ENCODE data around the gene OSBPL1A. TPM values are rescaled to one million over a fixed set of nuclear protein-coding genes. Genes with fewer than 3 reads are reported as not detected.

The OSBPL1A gene
- total RNA-seq, 4 donors from 2014 or later, result 16.1 to 80.0 (median 61.4) TPM

DNA sequence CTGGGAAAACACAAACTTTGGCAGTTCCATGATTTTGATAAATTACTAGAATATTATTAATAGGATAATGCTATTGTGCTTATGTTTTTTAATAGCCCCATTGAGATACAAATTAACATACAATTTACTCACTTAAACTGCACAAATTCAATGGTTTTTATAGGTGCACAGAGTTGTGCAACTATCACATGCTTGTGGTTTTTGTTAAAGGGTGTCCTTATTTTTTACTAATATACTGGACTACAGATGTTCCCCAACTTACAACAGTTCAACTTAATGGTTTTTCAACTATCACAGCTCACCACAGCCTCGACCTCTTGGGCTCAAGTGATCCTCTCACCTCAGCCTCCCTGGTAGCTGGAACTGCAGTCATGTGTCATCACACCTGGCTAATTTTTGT is 76.6 kb downstream of the OSBPL1A start:
- DNase-seq, result no peak
- no peak overlapping the region for H3K27ac ChIP-seq
- WGBS, 2 donors (ENCODE audit: low coverage in 1 of 2), result 90 to 100% methylated on average over 1 of the region's 1 CpG
- no peaks in the 10 kb centered on the region for H3K9me3 ChIP-seq
- no peak for TF ChIP-seq POLR2AphosphoS5 (IDR thresholded peaks at IDR 0.05)
- TF ChIP-seq POLR2A (IDR thresholded peaks at IDR 0.05), result no peak
- TF ChIP-seq CTCF (IDR thresholded peaks at IDR 0.05), result no peak
- TF ChIP-seq EP300 (IDR thresholded peaks at IDR 0.05; ENCODE audit: low read depth), result no peak
- intact Hi-C loops (cut with DNase I; ENCODE audit: low total_unique reads), result no loop called here
- no peaks in the 10 kb centered on the region for H3K36me3 ChIP-seq
- no peak overlapping the region for H3K4me3 ChIP-seq
- peaks cover 0 to 4% (median 0%) of the 10 kb centered on the region in 4 donors for H3K4me1 ChIP-seq
- H3K27me3 ChIP-seq, result no peaks in the 10 kb centered on the region
- in situ Hi-C loops (cut with MboI; ENCODE audit: low pct_ligation_motif_present in 1 of 4, low pct_unique_long_range_greater_than_20kb in 1 of 4, low sequenced_read_pairs in 3 of 4), result no loop called here

DNA sequence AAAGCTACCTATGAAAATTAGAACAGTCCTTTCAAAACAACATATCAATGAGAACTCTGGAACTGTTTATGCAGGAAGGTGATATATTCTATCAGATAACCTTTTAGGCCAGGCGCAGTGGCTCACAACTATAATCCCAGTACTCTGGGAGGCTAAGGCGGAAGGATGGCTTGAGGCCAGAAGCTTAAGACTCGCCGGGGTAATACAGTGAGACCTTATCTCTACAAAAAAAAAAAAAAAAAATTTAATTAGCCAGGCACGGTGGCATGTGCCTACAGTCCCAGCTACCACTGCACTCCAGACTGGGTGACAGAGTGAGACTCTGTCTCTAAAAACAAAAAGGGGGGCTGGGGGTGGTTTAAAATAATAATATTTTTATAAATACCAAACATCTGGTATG is 77.9 kb downstream of the OSBPL1A start:
- in situ Hi-C loops (cut with MboI; ENCODE audit: low pct_ligation_motif_present in 1 of 4, low pct_unique_long_range_greater_than_20kb in 1 of 4, low sequenced_read_pairs in 3 of 4) (no loop called here), intact Hi-C loops (cut with DNase I; ENCODE audit: low total_unique reads) (no loop called here)
- Histone ChIP-seq H3K27ac (no peak overlapping the region), H3K9me3 (no peaks in the 10 kb centered on the region), H3K4me3 (no peak overlapping the region), H3K36me3 (no peaks in the 10 kb centered on the region), H3K4me1 (peaks cover 0 to 4% (median 0%) of the 10 kb centered on the region in 4 donors), H3K27me3 (no peaks in the 10 kb centered on the region)
- peak; percentile 29 for DNase-seq
- no peak for TF ChIP-seq POLR2A (IDR thresholded peaks at IDR 0.05)
- TF ChIP-seq CTCF (IDR thresholded peaks at IDR 0.05), result no peak
- no peak for TF ChIP-seq EP300 (IDR thresholded peaks at IDR 0.05; ENCODE audit: low read depth)
- TF ChIP-seq POLR2AphosphoS5 (IDR thresholded peaks at IDR 0.05), result no peak
- WGBS, 2 donors (ENCODE audit: low coverage in 1 of 2), result 39 to 48% methylated on average over 4 to 5 of the region's 5 CpGs

DNA sequence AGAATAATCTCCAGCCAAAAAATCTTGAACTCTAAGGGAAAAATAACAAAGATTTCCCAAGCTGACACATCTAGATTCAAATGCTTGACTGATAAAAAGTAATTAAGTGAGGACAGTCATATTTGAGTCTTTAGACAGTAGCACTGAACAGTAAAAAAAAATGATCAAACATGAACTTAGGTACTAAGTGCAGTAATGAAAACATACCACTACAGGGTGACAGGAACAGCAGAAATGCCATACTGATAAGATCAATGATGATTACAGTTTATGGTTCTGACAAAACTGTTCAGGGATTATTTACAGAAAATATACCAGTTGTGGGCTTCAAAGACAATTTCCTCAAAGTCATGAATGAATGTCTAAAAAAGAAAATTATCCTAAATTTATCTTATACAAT is 80.3 kb downstream of the OSBPL1A start:
- DNase-seq, result no peak
- TF ChIP-seq POLR2AphosphoS5 (IDR thresholded peaks at IDR 0.05) (no peak), CTCF (IDR thresholded peaks at IDR 0.05) (no peak), POLR2A (IDR thresholded peaks at IDR 0.05) (no peak), EP300 (IDR thresholded peaks at IDR 0.05; ENCODE audit: low read depth) (no peak)
- no peaks in the 10 kb centered on the region for H3K9me3 ChIP-seq
- in situ Hi-C loops (cut with MboI; ENCODE audit: low pct_ligation_motif_present in 1 of 4, low pct_unique_long_range_greater_than_20kb in 1 of 4, low sequenced_read_pairs in 3 of 4), result no loop called here
- no peaks in the 10 kb centered on the region for H3K27me3 ChIP-seq
- intact Hi-C loops (cut with DNase I; ENCODE audit: low total_unique reads), result no loop called here
- no peak overlapping the region for H3K27ac ChIP-seq
- H3K36me3 ChIP-seq, result no peaks in the 10 kb centered on the region
- H3K4me1 ChIP-seq, result peaks cover 0 to 4% (median 0%) of the 10 kb centered on the region in 4 donors
- H3K4me3 ChIP-seq, result no peak overlapping the region

DNA sequence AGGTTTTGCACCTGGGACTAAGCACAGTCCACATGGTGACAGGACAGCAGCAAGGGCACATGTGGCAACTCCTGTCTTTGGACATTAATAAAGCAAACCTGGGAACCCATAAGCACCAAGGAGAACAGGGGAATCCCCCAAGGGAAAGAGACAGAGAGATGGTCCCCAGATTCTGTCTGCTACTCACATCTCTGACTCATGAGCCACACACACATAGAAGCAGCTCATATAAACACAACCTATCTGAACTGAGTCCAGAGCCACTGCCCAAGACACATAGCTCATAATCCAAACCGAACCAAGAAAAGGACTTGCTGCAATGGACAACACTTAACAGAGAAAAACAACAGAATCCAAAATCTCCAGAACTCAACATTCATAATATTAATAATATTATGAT is 82.5 kb downstream of the OSBPL1A start:
- no peak overlapping the region for H3K27ac ChIP-seq
- H3K27me3 ChIP-seq, result no peaks in the 10 kb centered on the region
- no peaks in the 10 kb centered on the region for H3K36me3 ChIP-seq
- TF ChIP-seq POLR2A (IDR thresholded peaks at IDR 0.05) (no peak), CTCF (IDR thresholded peaks at IDR 0.05) (no peak), POLR2AphosphoS5 (IDR thresholded peaks at IDR 0.05) (no peak), EP300 (IDR thresholded peaks at IDR 0.05; ENCODE audit: low read depth) (no peak)
- H3K4me1 ChIP-seq, result peaks cover 0 to 4% (median 0%) of the 10 kb centered on the region in 4 donors
- 92 to 97% methylated on average over 1 of the region's 1 CpG for WGBS, 2 donors (ENCODE audit: low coverage in 1 of 2)
- H3K9me3 ChIP-seq, result no peaks in the 10 kb centered on the region
- intact Hi-C loops (cut with DNase I; ENCODE audit: low total_unique reads), result no loop called here
- no peak overlapping the region for H3K4me3 ChIP-seq
- DNase-seq, result no peak
- in situ Hi-C loops (cut with MboI; ENCODE audit: low pct_ligation_motif_present in 1 of 4, low pct_unique_long_range_greater_than_20kb in 1 of 4, low sequenced_read_pairs in 3 of 4), result no loop called here

All from transverse colon (tissue), 4 donors.